Activated CD4-positive, alpha-beta T cell treated with anti-CD3 and anti-CD28 coated beads, Interleukin-2, amount 10 ng/mL, durations not matched to agents 7 days and 5 days (primary cell): ENCODE results near the gene GDF10. TPM values are rescaled to one million over a fixed set of nuclear protein-coding genes. Genes with fewer than 3 reads are reported as not detected.
A peak's percentile ranks its signal among the peaks of the same experiment; 100 is the strongest.

Experiments used
- CTCF ChIA-PET: fragments of 350-600 bp; sonication (Branson Sonifier 250); formaldehyde crosslinking; loops from one replicate; lab custom pipeline; 2021; ENCODE audit warnings: antibody characterized with exemption; lab: Charles Lee
- POLR2A ChIA-PET: fragments of 350-600 bp; sonication (Branson Sonifier 250); formaldehyde crosslinking; loops from one replicate; lab custom pipeline; 2021; ENCODE audit warnings: antibody characterized with exemption; lab: Charles Lee
- DNase-seq: peaks from one replicate; pipeline ENCODE4 v3.0.0-alpha.2; 2020
- H3K27ac Mint-ChIP-seq: one replicate; pipeline ENCODE4 v1.8.0; 2021; ENCODE audit warnings: mild to moderate bottlenecking, moderate library complexity, mixed read lengths
- H3K27me3 Mint-ChIP-seq: one replicate; pipeline ENCODE4 v1.8.0; 2021; ENCODE audit warnings: mixed read lengths
- H3K36me3 Mint-ChIP-seq: one replicate; pipeline ENCODE4 v1.8.0; 2021; ENCODE audit warnings: low read depth, mixed read lengths
- H3K4me1 Mint-ChIP-seq: one replicate; pipeline ENCODE4 v1.8.0; 2021; ENCODE audit warnings: mixed read lengths
- H3K4me3 Mint-ChIP-seq: one replicate; pipeline ENCODE4 v1.8.0; 2021; ENCODE audit warnings: mild to moderate bottlenecking, moderate library complexity, mixed read lengths
- H3K9me3 Mint-ChIP-seq: one replicate; pipeline ENCODE4 v1.8.0; 2021; ENCODE audit warnings: mixed read lengths
- total RNA-seq, 2 experiments: library from RNA; stranded (reverse); gene quantifications; one replicate each; pipeline ENCODE4 v1.2.3, GENCODE V29; 2021

GDF10 gene, protein sequence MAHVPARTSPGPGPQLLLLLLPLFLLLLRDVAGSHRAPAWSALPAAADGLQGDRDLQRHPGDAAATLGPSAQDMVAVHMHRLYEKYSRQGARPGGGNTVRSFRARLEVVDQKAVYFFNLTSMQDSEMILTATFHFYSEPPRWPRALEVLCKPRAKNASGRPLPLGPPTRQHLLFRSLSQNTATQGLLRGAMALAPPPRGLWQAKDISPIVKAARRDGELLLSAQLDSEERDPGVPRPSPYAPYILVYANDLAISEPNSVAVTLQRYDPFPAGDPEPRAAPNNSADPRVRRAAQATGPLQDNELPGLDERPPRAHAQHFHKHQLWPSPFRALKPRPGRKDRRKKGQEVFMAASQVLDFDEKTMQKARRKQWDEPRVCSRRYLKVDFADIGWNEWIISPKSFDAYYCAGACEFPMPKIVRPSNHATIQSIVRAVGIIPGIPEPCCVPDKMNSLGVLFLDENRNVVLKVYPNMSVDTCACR
- total RNA-seq: under 1 TPM in 1 of 2 experiments, not detected in 1; 0.08 TPM

DNA sequence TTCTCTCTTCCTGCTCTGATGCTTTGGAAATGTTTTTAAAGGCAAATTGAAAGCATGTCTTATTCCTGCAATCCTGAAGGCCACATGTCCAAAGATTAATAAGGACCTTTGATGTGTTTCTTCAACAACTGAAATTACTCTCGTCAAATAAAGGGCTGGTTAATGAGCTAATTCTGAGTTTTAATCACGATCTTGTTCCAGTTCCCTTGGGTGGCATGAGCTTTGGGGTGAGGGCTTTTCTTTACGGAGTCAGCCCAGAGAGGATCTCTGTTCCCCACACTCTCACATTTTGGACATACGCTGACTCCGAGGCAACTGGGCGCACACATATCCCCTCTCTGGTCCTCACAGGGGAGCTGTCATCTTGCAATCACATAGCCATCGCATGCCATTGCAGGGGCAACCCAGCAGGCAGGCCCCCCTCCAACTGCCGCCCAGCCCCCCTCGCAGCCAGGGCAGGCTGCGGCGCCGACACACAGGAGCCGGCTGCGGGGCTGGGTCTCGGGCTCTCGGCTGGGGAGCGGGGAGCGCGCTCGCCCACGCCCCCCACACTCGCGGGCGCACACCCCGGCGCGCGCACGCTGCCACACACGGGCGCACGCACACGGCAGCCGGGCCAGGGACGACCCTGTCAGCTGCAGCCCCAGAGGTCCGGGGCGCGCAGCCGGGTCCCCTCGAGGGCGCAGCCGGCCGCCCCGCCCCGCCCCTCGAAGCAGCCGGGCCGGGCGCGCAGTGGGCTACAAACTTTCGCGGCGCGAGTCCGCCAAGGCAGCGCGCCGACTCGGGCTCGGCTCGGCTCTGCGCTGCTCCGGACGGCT is at the start of gene GDF10:
GDF10 (plus strand) TSS at position 587 of the 818 bp plus-strand sequence. CDS start 455 bp downstream, outside the sequence.
- CTCF ChIA-PET: interaction anchor here (1.0 kb wide), 1 partner anchor 14 kb away, joined by 3 read pairs; no protein-coding TSS in a partner anchor
- POLR2A ChIA-PET: no interaction called here
- DNase-seq: no peak

DNA sequence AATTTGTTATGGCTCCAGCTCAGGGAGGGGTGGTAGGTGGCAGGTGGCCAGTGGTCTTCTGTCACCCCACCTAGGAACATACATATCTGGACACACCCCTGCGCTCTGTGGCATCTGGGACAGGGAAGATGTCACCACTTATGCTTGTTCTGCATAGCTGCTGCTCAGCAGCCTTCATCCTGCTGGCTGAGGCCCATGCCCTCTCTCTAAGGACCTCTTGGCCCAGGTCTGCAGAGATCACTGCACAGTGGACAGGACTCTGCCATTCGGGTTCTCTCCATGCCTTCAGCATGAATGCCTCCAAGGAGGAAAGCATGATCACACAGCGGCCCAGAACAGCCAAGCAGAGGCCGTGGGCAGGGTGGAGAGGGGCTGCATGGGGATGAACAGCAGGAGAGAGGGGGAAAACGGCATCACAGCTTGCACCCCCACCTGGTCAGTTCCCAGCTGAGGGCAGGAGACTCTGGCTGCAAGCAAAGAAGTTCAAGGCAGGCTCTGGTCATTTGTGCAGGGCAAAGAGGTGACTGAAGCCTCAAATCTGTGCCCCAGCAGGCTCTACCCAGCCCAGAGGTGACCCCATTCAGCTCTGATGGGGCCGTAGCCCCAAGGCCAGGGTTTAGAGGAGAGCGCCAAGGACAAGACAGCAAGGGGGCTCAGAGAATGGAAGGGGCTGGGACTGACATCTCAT is 47.8 kb upstream of the GDF10 start:
- H3K4me1 Mint-ChIP-seq: peaks cover 31% of the 10 kb centered on the region
- peaks cover 3% of the 10 kb centered on the region for H3K36me3 Mint-ChIP-seq
- ChIA-PET POLR2A (no interaction called here), CTCF (no interaction called here)
- no peak overlapping the region for H3K4me3 Mint-ChIP-seq
- H3K27me3 Mint-ChIP-seq: no peaks in the 10 kb centered on the region
- H3K9me3 Mint-ChIP-seq: peaks cover 9% of the 10 kb centered on the region
- no peak overlapping the region for H3K27ac Mint-ChIP-seq
- DNase-seq: no peak

More for the DNA sequence above, at the start of gene GDF10:
- no peaks in the 10 kb centered on the region for H3K9me3 Mint-ChIP-seq
- peaks cover 3% of the 10 kb centered on the region for H3K4me1 Mint-ChIP-seq
- H3K36me3 Mint-ChIP-seq: peaks cover 1% of the 10 kb centered on the region
- H3K4me3 Mint-ChIP-seq: peak within 1 kb of the TSS; percentile 59
- no peak within 1 kb of the TSS for H3K27ac Mint-ChIP-seq
- H3K27me3 Mint-ChIP-seq: peaks cover 45% of the 10 kb centered on the region

DNA sequence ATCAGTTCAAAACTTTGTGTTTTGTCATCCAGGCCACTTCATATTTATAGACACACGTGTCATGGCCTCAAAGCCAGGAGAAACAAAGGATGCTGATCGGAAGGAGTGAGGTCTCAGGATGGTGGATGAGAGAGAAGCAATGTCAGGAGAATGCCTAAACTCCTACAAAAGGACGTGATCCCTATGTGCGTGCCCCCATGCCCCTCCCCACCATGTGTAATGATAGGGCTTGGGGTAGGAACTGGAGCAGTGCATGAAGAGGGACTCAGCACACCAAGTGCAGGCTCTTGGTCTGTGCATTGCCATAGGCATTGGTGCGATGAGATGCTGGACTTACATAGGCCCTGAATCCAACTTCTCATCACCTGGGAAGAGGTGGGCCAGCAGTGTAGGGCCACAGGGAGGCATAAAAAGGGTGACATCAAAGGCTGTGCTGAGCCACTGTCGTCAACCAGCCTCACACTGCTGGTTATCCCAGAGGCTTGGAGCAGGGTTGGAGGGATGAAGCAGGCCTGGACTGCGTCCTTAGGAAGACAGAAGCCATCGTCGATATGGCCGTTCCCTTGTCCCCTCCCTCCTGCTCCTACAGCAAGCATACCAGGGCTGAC is 46.9 kb upstream of the GDF10 start:
- Mint-ChIP-seq H3K9me3 (peaks cover 15% of the 10 kb centered on the region), H3K36me3 (peaks cover 8% of the 10 kb centered on the region), H3K27ac (no peak overlapping the region), H3K27me3 (no peaks in the 10 kb centered on the region), H3K4me3 (no peak overlapping the region), H3K4me1 (peaks cover 40% of the 10 kb centered on the region)
- DNase-seq: peak; percentile 0
- CTCF ChIA-PET: no interaction called here
- POLR2A ChIA-PET: no interaction called here

DNA sequence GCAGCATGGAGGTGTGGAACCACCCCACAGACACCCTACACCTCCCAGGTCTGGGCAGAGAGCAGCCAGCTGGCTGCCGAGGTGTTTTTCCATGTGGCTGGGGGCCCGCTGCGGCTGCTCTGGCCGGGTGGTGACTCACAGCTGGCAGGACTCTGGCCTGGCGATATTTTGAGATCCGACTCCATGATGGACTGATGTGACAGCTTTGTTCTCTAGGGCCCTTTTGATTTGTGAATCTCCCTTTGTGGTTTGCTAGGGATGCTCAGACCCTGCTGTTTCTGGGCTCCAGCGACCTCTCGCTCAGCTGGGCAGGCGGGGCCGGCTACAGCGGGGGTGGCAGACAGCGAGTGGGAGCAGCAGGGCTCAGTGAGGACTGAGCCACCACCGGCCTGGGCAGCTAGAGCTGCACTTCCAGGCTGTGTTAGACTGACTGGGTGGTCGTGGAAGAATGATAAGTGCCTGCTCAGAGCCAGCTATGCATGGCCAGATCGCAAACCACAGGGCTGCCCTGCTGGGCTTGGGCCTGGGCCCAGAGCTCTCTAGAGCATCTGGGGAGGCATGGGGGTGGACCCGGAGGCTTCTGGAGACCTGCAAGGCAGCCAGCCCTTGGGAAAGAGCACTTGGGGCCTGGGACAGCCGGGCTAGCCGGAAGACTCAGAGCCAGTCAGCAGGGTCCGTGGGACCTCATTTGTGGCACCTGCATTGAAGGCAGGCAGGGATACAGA is 46.2 kb upstream of the GDF10 start:
- Mint-ChIP-seq H3K27me3 (no peaks in the 10 kb centered on the region), H3K4me1 (peaks cover 40% of the 10 kb centered on the region), H3K36me3 (peaks cover 8% of the 10 kb centered on the region), H3K9me3 (peaks cover 15% of the 10 kb centered on the region), H3K27ac (no peak overlapping the region), H3K4me3 (no peak overlapping the region)
- ChIA-PET POLR2A (no interaction called here), CTCF (no interaction called here)
- no peak for DNase-seq

DNA sequence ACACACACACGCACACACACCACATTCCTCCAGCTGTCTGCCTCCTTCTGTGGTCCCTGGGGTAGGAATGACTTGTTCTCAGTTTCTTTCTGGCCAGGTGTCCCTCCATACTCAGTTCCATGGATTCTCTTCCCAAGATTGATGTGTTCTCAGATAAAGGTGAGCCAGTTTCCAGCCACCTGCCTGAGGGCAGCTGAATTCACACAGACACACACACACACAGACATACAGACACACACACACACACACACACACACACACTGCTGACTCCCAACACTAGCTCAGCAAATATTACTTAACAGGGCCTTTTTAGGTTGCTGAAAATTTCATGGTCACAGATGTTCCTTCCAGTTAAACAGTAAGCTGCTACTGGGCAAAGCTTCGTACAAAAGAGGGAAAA is 45.4 kb upstream of the GDF10 start:
- H3K9me3 Mint-ChIP-seq: peaks cover 15% of the 10 kb centered on the region
- H3K36me3 Mint-ChIP-seq: peaks cover 8% of the 10 kb centered on the region
- peak overlapping the region; percentile 55 for H3K27ac Mint-ChIP-seq
- peaks cover 40% of the 10 kb centered on the region for H3K4me1 Mint-ChIP-seq
- POLR2A ChIA-PET: no interaction called here
- H3K4me3 Mint-ChIP-seq: no peak overlapping the region
- CTCF ChIA-PET: no interaction called here
- no peak for DNase-seq
- no peaks in the 10 kb centered on the region for H3K27me3 Mint-ChIP-seq

DNA sequence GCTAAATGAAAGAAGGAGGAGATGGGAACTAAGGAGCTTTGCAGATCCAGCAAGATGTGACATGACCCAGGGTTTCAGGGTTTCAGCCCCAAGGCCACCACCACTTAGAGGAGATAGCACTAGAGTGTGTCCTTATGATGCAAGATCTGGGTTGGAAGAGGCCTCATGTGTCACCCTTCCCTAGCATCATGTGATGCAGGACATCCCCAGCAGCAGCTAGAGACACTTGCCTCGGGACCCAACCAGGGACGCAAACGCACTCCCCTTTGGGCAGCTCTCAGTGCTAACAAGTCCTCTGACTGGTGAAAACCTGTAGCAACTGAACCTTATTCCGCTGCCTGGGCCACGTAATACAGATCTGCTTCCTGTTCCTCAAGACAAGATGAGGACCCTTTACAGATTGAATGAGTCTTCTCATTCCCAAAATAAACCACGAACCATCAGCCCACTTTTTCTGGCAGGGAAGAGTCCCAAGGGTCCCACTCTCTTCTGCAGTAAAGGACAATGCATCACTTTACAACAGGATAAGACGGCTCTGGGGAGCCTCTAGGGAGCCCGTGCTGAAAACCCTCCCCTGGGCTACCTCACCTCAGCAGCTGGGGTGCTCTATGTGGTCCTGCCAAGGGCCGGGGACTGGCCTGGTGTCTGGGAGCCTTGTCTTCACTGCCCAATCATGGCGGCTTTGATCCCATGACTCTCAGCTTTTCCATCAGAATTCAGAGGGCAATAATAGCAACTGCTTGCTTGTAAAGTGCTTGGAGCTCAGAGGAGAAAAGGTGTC is 44.8 kb upstream of the GDF10 start:
- Mint-ChIP-seq H3K27ac (no peak overlapping the region), H3K4me3 (no peak overlapping the region), H3K4me1 (peaks cover 46% of the 10 kb centered on the region), H3K36me3 (peaks cover 14% of the 10 kb centered on the region), H3K9me3 (peaks cover 15% of the 10 kb centered on the region), H3K27me3 (no peaks in the 10 kb centered on the region)
- DNase-seq: no peak
- POLR2A ChIA-PET: no interaction called here
- CTCF ChIA-PET: interaction anchor here (1.0 to 1.1 kb wide), 2 partner anchors 12 to 209 kb away, joined by 3 to 4 read pairs; no protein-coding TSS in a partner anchor

DNA sequence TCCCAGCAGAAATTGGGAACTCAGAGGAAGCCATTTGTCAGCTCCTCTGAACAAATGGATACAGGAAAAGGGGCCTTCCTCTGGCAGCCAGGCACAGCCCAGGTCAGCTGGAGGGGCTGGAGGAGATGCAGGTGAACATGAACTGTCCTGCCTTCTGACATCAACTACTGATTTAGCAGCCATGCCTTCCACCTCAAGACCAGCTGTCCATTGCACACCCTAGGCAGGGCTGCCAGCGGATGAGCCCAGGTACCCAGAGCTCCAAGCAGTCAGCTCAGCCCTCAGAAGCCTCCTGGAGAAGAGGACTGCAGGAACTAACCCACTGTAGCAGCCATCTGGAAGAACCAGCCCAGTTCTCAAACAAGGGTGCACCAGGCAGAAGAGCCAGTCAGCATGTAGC is 44.1 kb upstream of the GDF10 start:
- CTCF ChIA-PET: interaction anchor here (1.0 to 1.1 kb wide), 2 partner anchors 11 to 210 kb away, joined by 3 to 4 read pairs; no protein-coding TSS in a partner anchor
- POLR2A ChIA-PET: no interaction called here
- DNase-seq: no peak
- peaks cover 15% of the 10 kb centered on the region for H3K36me3 Mint-ChIP-seq
- peaks cover 53% of the 10 kb centered on the region for H3K4me1 Mint-ChIP-seq
- H3K27me3 Mint-ChIP-seq: no peaks in the 10 kb centered on the region
- H3K9me3 Mint-ChIP-seq: peaks cover 15% of the 10 kb centered on the region
- no peak overlapping the region for H3K4me3 Mint-ChIP-seq
- H3K27ac Mint-ChIP-seq: no peak overlapping the region

DNA sequence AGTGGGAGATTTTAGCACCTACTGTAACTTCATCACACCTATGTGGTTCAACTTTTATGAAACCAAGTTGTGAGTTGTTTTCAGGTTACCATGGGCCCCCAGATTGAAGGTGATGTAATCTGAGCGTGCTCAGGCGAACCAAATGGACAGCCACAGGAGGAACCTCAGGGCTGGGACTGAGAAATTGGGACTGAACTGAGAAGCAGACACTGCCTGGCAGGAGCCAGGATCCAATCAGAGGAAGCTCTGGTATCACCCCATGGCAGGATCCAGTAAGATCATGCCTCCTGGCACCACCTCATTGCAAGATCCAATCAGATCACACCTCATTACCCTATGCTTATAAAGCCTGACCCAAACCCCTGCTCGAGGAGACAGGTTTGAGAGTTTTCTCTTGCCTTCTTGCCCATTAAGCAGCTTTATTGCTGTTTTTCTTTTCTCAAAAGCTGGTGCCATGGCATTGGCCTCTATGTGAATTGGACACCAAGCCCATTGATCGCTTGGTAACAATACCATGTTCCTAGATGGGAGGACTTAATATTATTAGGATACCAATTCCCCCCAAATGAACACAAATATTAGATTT is 43.2 kb upstream of the GDF10 start:
- H3K9me3 Mint-ChIP-seq: peaks cover 15% of the 10 kb centered on the region
- H3K4me3 Mint-ChIP-seq: no peak overlapping the region
- H3K36me3 Mint-ChIP-seq: peaks cover 21% of the 10 kb centered on the region
- no peaks in the 10 kb centered on the region for H3K27me3 Mint-ChIP-seq
- ChIA-PET POLR2A (no interaction called here), CTCF (no interaction called here)
- H3K27ac Mint-ChIP-seq: peak overlapping the region; percentile 89
- DNase-seq: peak; percentile 10
- H3K4me1 Mint-ChIP-seq: peaks cover 61% of the 10 kb centered on the region

DNA sequence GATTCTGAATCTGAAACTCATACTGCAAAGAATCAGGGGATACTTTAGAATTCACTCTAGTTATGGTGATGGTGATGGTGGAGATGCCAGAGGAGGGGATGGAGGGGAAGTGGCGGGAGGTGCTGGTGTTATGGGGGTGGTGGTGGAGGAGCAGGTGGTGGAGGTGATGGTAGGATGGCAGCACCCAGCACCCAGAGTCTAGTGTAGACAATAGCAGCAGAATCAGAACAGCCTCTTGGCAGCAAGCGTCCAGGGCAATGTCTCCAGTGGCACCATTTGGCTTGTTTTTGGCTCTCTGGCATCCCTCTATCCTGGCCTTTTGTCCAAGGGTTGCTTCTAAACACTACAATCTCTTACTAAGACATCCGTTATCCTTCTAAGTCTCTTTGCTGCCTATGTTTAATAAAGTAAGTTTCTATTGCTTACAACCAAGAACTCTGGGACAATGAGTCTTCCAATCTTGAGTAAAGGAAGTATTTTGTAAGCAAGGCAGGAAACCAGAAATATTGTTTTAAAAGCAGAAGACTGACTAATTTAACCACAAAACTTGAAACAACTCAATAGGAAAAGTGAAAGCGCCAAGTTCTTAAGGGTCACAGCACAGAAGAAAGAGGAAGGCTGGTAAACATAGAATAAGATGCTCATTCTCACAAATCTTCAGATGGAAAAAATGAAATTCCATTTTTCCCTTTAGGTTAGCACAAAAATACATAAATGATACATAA is 42.4 kb upstream of the GDF10 start:
- H3K4me3 Mint-ChIP-seq: peak overlapping the region; percentile 48
- peaks cover 15% of the 10 kb centered on the region for H3K9me3 Mint-ChIP-seq
- no peaks in the 10 kb centered on the region for H3K27me3 Mint-ChIP-seq
- H3K27ac Mint-ChIP-seq: peak overlapping the region; percentile 89
- peaks cover 66% of the 10 kb centered on the region for H3K4me1 Mint-ChIP-seq
- DNase-seq: peak; percentile 36
- peaks cover 21% of the 10 kb centered on the region for H3K36me3 Mint-ChIP-seq
- ChIA-PET POLR2A (no interaction called here), CTCF (no interaction called here)

DNA sequence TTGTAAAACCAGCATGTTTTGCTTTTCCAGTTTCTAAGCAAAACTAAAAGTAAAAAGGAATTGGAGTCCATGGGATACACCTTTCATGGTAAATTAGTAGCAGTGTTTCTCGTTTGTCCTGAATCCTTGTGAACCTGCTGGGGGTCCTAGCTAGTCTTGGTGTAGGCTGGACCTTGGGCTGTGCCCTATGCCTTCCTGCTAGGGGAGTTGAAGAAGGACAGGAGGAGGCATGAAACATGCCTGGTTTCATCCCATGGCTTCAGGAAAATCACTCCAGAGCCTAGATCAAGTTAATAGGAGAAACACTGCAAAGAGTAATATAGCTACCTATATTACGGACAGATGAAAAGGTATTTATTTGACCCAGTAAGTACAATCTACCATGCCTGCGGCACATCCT is 41.1 kb upstream of the GDF10 start:
- peaks cover 73% of the 10 kb centered on the region for H3K4me1 Mint-ChIP-seq
- no peak for DNase-seq
- H3K36me3 Mint-ChIP-seq: peaks cover 21% of the 10 kb centered on the region
- peaks cover 21% of the 10 kb centered on the region for H3K9me3 Mint-ChIP-seq
- peak overlapping the region; percentile 89 for H3K27ac Mint-ChIP-seq
- CTCF ChIA-PET: interaction anchor here (1.2 to 1.5 kb wide), 2 partner anchors 9 to 17 kb away, joined by 3 read pairs; no protein-coding TSS in a partner anchor
- no peaks in the 10 kb centered on the region for H3K27me3 Mint-ChIP-seq
- H3K4me3 Mint-ChIP-seq: no peak overlapping the region
- POLR2A ChIA-PET: no interaction called here
